HepG2 (cell line): Measurements from ENCODE around the gene MAP9. TPM values are rescaled to one million over a fixed set of nuclear protein-coding genes. Genes with fewer than 3 reads are reported as not detected.

ENCODE experiments used
- ATM ChIP-seq: fragments of 450-650 bp; IDR thresholded peaks from 2 replicates; pipeline ENCODE4 v1.7.1; 2017; ENCODE audit warnings: mild to moderate bottlenecking, borderline replicate concordance
- MTF2 ChIP-seq: sonication (generic); formaldehyde crosslinking; IDR thresholded peaks from 2 replicates; pipeline ENCODE4 v1.5.0; 2020; ENCODE audit warnings: missing genetic modification reagents, borderline replicate concordance
- polyA plus RNA-seq, 8 experiments: library from polyadenylated mRNA; depleted of rRNA in 3 of 8; stranded (reverse) in 7 of 8; unstranded in 1 of 8; fragments of >200 nt; fragmentation: Illumina TruSeq in 4 of 8; extraction: Trizol in 4 of 8; gene quantifications; 2 replicates each; pipeline versions ENCODE4 v1.2.1 to v1.2.3, GENCODE V29; 2011 to 2016; ENCODE audit warnings: low read depth in 4 of 8, missing spikeins in 1 of 8, mixed read lengths in 1 of 8; ENCODE audit not compliant: insufficient read depth in 1 of 8
- total RNA-seq, 5 experiments: library from RNA; depleted of rRNA; stranded (reverse); fragments of >200 nt; fragmentation: Illumina TruSeq; extraction: Trizol; gene quantifications; 2 replicates each; pipeline ENCODE4 v1.2.3, GENCODE V29; 2016; ENCODE audit warnings: low read depth in 1 of 5
- TF ChIP-seq, protein P1 (sequence below): sonication (generic); formaldehyde crosslinking; IDR thresholded peaks from 2 replicates; pipeline ENCODE4 v1.9.0; 2021; ENCODE audit warnings: missing genetic modification reagents, borderline replicate concordance
- TF ChIP-seq, protein P2 (sequence below): sonication (generic); formaldehyde crosslinking; IDR thresholded peaks from 2 replicates; pipeline ENCODE4 v1.5.0; 2020; ENCODE audit warnings: mild to moderate bottlenecking, missing genetic modification reagents, borderline replicate concordance

The MAP9 gene
- total and polyA plus RNA-seq, 2 of the 13 experiments (the other 11 are each of a cell fraction or from before 2014, with no cell fraction given): not detected

DNA sequence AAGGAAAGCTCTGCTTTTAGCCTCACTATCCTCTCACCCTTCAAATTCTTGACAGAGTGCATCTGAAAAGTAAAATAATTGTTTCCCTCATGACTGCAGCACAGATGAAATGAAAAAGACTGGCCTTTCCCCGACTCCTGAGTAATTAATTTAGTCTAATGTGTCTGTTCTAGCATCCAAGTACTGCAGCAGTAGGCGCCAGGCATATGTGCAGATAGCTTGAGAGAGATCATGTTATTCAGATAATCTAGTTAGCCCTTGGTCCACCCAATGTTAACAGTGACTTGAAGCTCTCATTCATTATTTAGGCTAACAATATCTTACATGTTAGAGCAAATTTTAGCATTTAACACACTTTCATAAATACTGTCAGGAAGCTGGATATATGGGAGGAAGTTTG is 54.0 kb downstream of the MAP9 start (continued):
- TF ChIP-seq, protein P1, sequence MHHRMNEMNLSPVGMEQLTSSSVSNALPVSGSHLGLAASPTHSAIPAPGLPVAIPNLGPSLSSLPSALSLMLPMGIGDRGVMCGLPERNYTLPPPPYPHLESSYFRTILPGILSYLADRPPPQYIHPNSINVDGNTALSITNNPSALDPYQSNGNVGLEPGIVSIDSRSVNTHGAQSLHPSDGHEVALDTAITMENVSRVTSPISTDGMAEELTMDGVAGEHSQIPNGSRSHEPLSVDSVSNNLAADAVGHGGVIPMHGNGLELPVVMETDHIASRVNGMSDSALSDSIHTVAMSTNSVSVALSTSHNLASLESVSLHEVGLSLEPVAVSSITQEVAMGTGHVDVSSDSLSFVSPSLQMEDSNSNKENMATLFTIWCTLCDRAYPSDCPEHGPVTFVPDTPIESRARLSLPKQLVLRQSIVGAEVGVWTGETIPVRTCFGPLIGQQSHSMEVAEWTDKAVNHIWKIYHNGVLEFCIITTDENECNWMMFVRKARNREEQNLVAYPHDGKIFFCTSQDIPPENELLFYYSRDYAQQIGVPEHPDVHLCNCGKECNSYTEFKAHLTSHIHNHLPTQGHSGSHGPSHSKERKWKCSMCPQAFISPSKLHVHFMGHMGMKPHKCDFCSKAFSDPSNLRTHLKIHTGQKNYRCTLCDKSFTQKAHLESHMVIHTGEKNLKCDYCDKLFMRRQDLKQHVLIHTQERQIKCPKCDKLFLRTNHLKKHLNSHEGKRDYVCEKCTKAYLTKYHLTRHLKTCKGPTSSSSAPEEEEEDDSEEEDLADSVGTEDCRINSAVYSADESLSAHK (CRISPR knock-in tag): no peak
- TF ChIP-seq, protein P2, sequence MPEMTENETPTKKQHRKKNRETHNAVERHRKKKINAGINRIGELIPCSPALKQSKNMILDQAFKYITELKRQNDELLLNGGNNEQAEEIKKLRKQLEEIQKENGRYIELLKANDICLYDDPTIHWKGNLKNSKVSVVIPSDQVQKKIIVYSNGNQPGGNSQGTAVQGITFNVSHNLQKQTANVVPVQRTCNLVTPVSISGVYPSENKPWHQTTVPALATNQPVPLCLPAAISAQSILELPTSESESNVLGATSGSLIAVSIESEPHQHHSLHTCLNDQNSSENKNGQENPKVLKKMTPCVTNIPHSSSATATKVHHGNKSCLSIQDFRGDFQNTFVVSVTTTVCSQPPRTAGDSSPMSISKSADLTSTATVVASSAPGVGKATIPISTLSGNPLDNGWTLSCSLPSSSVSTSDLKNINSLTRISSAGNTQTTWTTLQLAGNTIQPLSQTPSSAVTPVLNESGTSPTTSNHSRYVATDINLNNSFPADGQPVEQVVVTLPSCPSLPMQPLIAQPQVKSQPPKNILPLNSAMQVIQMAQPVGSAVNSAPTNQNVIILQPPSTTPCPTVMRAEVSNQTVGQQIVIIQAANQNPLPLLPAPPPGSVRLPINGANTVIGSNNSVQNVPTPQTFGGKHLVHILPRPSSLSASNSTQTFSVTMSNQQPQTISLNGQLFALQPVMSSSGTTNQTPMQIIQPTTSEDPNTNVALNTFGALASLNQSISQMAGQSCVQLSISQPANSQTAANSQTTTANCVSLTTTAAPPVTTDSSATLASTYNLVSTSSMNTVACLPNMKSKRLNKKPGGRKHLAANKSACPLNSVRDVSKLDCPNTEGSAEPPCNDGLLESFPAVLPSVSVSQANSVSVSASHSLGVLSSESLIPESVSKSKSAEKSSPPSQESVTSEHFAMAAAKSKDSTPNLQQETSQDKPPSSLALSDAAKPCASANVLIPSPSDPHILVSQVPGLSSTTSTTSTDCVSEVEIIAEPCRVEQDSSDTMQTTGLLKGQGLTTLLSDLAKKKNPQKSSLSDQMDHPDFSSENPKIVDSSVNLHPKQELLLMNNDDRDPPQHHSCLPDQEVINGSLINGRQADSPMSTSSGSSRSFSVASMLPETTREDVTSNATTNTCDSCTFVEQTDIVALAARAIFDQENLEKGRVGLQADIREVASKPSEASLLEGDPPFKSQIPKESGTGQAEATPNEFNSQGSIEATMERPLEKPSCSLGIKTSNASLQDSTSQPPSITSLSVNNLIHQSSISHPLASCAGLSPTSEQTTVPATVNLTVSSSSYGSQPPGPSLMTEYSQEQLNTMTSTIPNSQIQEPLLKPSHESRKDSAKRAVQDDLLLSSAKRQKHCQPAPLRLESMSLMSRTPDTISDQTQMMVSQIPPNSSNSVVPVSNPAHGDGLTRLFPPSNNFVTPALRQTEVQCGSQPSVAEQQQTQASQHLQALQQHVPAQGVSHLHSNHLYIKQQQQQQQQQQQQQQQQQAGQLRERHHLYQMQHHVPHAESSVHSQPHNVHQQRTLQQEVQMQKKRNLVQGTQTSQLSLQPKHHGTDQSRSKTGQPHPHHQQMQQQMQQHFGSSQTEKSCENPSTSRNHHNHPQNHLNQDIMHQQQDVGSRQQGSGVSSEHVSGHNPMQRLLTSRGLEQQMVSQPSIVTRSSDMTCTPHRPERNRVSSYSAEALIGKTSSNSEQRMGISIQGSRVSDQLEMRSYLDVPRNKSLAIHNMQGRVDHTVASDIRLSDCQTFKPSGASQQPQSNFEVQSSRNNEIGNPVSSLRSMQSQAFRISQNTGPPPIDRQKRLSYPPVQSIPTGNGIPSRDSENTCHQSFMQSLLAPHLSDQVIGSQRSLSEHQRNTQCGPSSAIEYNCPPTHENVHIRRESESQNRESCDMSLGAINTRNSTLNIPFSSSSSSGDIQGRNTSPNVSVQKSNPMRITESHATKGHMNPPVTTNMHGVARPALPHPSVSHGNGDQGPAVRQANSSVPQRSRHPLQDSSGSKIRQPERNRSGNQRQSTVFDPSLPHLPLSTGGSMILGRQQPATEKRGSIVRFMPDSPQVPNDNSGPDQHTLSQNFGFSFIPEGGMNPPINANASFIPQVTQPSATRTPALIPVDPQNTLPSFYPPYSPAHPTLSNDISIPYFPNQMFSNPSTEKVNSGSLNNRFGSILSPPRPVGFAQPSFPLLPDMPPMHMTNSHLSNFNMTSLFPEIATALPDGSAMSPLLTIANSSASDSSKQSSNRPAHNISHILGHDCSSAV: no peak
- TF ChIP-seq MTF2 (no peak), ATM (no peak)
- TF ChIP-seq, all 625 proteins: peak for 0
